ENCODE results near the gene XXYLT1. TPM values are rescaled to one million over a fixed set of nuclear protein-coding genes. Genes with fewer than 3 reads are reported as not detected.
A peak's percentile ranks its signal among the peaks of the same experiment; 100 is the strongest.

XXYLT1 gene
- total and polyA plus RNA-seq, 2 donors from 2014 or later: 5.7 to 10.7 TPM

DNA sequence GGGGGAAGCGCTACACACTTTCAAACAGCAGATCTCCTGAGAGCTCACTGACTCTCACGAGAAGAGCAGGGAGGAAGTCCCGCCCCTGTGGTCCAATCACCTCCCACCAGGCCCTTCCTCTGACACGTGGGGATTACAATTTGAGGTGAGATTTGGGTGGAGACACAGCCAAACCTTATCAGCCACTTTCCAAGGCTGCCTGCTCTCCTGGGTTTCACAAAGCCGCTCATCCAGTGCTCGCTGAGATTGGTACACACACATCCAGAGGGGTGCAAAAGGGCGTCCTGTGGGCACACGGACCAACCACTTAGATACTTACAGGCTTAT is 23.1 kb downstream of the XXYLT1 start:
- H3K4me1 ChIP-seq (ENCODE audit: control insufficient read depth in 2 of 3, insufficient read depth in 2 of 3, low read depth in 1 of 3, low read length in 3 of 3): no peaks in the 10 kb centered on the region
- DNase-seq (no peak), FAIRE-seq (no peak)
- no peaks in the 10 kb centered on the region for H3K9me3 ChIP-seq (ENCODE audit: control insufficient read depth in 2 of 3, insufficient read depth in 1 of 3, low read length in 3 of 3)
- intact Hi-C loops (cut with DNase I): loop anchor here (10.0 kb wide), 1 partner anchor 123 kb away; no protein-coding TSS in a partner anchor
- TF ChIP-seq CTCF (IDR thresholded peaks at IDR 0.05; ENCODE audit: borderline replicate concordance, extremely low read depth, insufficient read depth): no peak
- H3K4me3 ChIP-seq (ENCODE audit: low read length in 3 of 3): no peak overlapping the region
- no peaks in the 10 kb centered on the region for H3K36me3 ChIP-seq (ENCODE audit: control insufficient read depth in 2 of 3, insufficient read depth in 3 of 3, low read length in 3 of 3)
- no peak overlapping the region for H3K27ac ChIP-seq (ENCODE audit: low read depth in 2 of 2, low read length in 2 of 2)
- no peak overlapping the region for H3K9ac ChIP-seq (ENCODE audit: low read length in 3 of 3)
- H3K27me3 ChIP-seq (ENCODE audit: control insufficient read depth, insufficient read depth, low read length): no peaks in the 10 kb centered on the region

GRCh38 chr3:195247086-195247862 is 23.7 kb downstream of the XXYLT1 start:
- no peak overlapping the region for H3K4me3 ChIP-seq (ENCODE audit: low read length in 3 of 3)
- H3K9me3 ChIP-seq (ENCODE audit: control insufficient read depth in 2 of 3, insufficient read depth in 1 of 3, low read length in 3 of 3): no peaks in the 10 kb centered on the region
- DNase-seq: peak in 1 of 5 donors; percentile 43
- no peaks in the 10 kb centered on the region for H3K4me1 ChIP-seq (ENCODE audit: control insufficient read depth in 2 of 3, insufficient read depth in 2 of 3, low read depth in 1 of 3, low read length in 3 of 3)
- H3K36me3 ChIP-seq (ENCODE audit: control insufficient read depth in 2 of 3, insufficient read depth in 3 of 3, low read length in 3 of 3): no peaks in the 10 kb centered on the region
- FAIRE-seq: no peak
- intact Hi-C loops (cut with DNase I): loop anchor here (10.0 kb wide), 1 partner anchor 122 kb away; no protein-coding TSS in a partner anchor
- no peaks in the 10 kb centered on the region for H3K27me3 ChIP-seq (ENCODE audit: control insufficient read depth, insufficient read depth, low read length)
- no peak overlapping the region for H3K9ac ChIP-seq (ENCODE audit: low read length in 3 of 3)
- no peak for TF ChIP-seq CTCF (IDR thresholded peaks at IDR 0.05; ENCODE audit: borderline replicate concordance, extremely low read depth, insufficient read depth)
- no peak overlapping the region for H3K27ac ChIP-seq (ENCODE audit: low read depth in 2 of 2, low read length in 2 of 2)

DNA sequence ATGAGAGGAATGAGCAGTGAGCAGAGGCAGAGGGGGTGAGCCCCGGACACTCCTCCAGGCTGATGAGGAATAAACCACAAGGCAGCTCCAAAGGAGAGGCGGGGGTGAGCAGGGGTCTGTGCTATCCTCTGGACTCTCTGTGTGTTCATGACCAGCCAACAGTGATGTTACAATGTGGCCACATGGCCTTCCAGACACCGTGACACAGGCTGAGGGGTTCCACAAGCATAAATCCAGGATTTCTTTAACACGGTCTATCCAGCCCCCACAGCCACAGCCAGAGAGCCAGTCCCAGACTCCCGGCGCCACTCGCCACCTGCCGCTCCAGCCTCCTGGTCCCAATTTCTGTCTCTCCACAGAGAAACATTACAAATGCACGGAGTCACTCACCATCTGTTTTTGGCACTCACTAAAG is 24.4 kb downstream of the XXYLT1 start:
- DNase-seq (peak in 1 of 5 donors; percentile 39), FAIRE-seq (no peak)
- no peaks in the 10 kb centered on the region for H3K9me3 ChIP-seq (ENCODE audit: control insufficient read depth in 2 of 3, insufficient read depth in 1 of 3, low read length in 3 of 3)
- intact Hi-C loops (cut with DNase I): loop anchor here (10.0 kb wide), 1 partner anchor 122 kb away; no protein-coding TSS in a partner anchor
- TF ChIP-seq CTCF (IDR thresholded peaks at IDR 0.05; ENCODE audit: borderline replicate concordance, extremely low read depth, insufficient read depth): no peak
- no peaks in the 10 kb centered on the region for H3K4me1 ChIP-seq (ENCODE audit: control insufficient read depth in 2 of 3, insufficient read depth in 2 of 3, low read depth in 1 of 3, low read length in 3 of 3)
- H3K9ac ChIP-seq (ENCODE audit: low read length in 3 of 3): no peak overlapping the region
- H3K27me3 ChIP-seq (ENCODE audit: control insufficient read depth, insufficient read depth, low read length): no peaks in the 10 kb centered on the region
- no peak overlapping the region for H3K27ac ChIP-seq (ENCODE audit: low read depth in 2 of 2, low read length in 2 of 2)
- no peak overlapping the region for H3K4me3 ChIP-seq (ENCODE audit: low read length in 3 of 3)
- no peaks in the 10 kb centered on the region for H3K36me3 ChIP-seq (ENCODE audit: control insufficient read depth in 2 of 3, insufficient read depth in 3 of 3, low read length in 3 of 3)
